Stimulated activated CD4-positive, alpha-beta T cell treated with anti-CD3 and anti-CD28 coated beads, Interleukin-1b, Interleukin-23, amount 100 ng/mL, for 1 hour (primary cell): ENCODE measurements around the gene CEACAM20.
"Not testable (repeated sequence)": the region's sequence is repeated elsewhere in the genome, so short reads cannot be mapped to it uniquely, and the experiment has no call there.

ENCODE experiments used
- DNase-seq, 2 donors: peaks; one replicate each; pipeline ENCODE4 v3.0.0-alpha.2; 2020; ENCODE audit warnings: low read depth in 2 of 2

CEACAM20 gene

GRCh38 chr19:44476559-44477408 is 52.7 kb downstream of the CEACAM20 start:
- DNase-seq, result no peak

GRCh38 chr19:44468730-44469129 is 60.7 kb downstream of the CEACAM20 start:
- not testable (repeated sequence) for DNase-seq

GRCh38 chr19:44462600-44463286 is 66.7 kb downstream of the CEACAM20 start:
- not testable (repeated sequence) for DNase-seq
